Upper lobe of left lung (tissue), 6 donors: ENCODE measurements around the gene ARID3B. TPM values are rescaled to one million over a fixed set of nuclear protein-coding genes. Genes with fewer than 3 reads are reported as not detected.
A peak's percentile ranks its signal among the peaks of the same experiment; 100 is the strongest.

Experiments used
- ATAC-seq, 2 donors: fragments of 200-7000 bp; cut with Tn5 transposase; one replicate each; pipeline ENCODE4 v1.9.1; 2022; ENCODE audit warnings: mild to moderate bottlenecking in 2 of 2, moderate library complexity in 2 of 2; ENCODE audit not compliant: low FRiP score in 2 of 2
- DNase-seq, 2 donors: peaks; one replicate each; pipeline ENCODE4 v3.0.0-alpha.2; 2019 to 2020
- H3K27ac ChIP-seq, 4 donors: fragments of 200-600 bp; sonication (generic); one replicate each; pipeline ENCODE4 v1.5.1; 2016 to 2019
- H3K27me3 ChIP-seq, 4 donors: fragments of 200-600 bp; sonication (generic); one replicate each; pipeline ENCODE4 v1.5.1; 2017 to 2019
- H3K36me3 ChIP-seq, 4 donors: fragments of 200-600 bp; sonication (generic); one replicate each; pipeline ENCODE4 v1.5.1; 2016 to 2019
- H3K4me1 ChIP-seq, 4 donors: fragments of 200-600 bp; sonication (generic); one replicate each; pipeline ENCODE4 v1.5.1; 2018 to 2019
- H3K4me3 ChIP-seq, 4 donors: fragments of 200-600 bp; sonication (generic); one replicate each; pipeline ENCODE4 v1.5.1; 2017 to 2019; ENCODE audit warnings: mild to moderate bottlenecking in 2 of 4, moderate library complexity in 1 of 4
- H3K9me3 ChIP-seq, 4 donors: fragments of 200-600 bp; sonication (generic); one replicate each; pipeline ENCODE4 v1.5.1; 2018 to 2019
- CTCF ChIP-seq, 6 experiments: fragments of 450-650 bp in 4 of 6; fragments of 200-600 bp in 2 of 6; sonication (generic) in 2 of 6; IDR thresholded peaks; one replicate each; pipeline ENCODE4 v1.5.1; 2016 to 2019; ENCODE audit warnings: antibody characterized with exemption in 6 of 6
- EP300 ChIP-seq, 4 donors: sonication (generic); formaldehyde crosslinking; IDR thresholded peaks; one replicate each; pipeline ENCODE4 v1.5.1; 2017; ENCODE audit warnings: antibody characterized with exemption in 4 of 4, control low read depth in 2 of 4
- POLR2A ChIP-seq, 4 donors: fragments of 450-650 bp; IDR thresholded peaks; one replicate each; pipeline ENCODE4 v1.5.1; 2016 to 2017; ENCODE audit warnings: antibody characterized with exemption in 4 of 4, mild to moderate bottlenecking in 2 of 4
- POLR2AphosphoS5 ChIP-seq, 2 donors: sonication (generic); formaldehyde crosslinking; IDR thresholded peaks; one replicate each; pipeline ENCODE4 v1.5.1; 2017; ENCODE audit warnings: antibody characterized with exemption in 2 of 2
- WGBS, 2 donors: methylation state at CpG; one replicate each; pipeline ENCODE4 v1.1.5; 2017 to 2018; 5-methylcytosine and 5-hydroxymethylcytosine counted together
- total RNA-seq, 6 donors: library from RNA; depleted of rRNA in 4 of 6; stranded (reverse); fragments of >200 nt in 4 of 6; gene quantifications; one replicate each; pipeline versions ENCODE4 v1.1.0 to v1.2.1, GENCODE V29; 2016 to 2021
- donor health status: DM: no; HTN: no; CAD: no; lungs with moderate emphysema.
- donor health status: DM: no; HTN: yes; CAD: no; lungs with severe emphysema.

Gene ARID3B
- total RNA-seq, 6 donors from 2014 or later: 11.0 to 36.7 (median 14.6) TPM

DNA sequence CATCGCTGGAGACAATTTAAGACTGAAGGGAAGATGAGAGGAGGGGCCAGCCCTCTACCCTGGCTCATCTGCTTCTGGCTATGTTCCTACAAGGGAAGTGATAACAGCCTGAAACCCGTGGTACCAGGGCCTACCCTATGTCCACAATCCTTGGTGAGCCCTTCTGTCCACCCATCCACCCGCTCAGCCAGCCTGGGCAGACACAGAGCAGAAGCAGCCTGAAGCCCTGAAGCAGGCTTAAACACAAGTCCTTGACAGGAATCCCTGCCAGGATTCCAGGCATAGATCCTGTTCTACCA lies 90.0 kb downstream of the ARID3B start:
- DNase-seq: no peak
- Histone ChIP-seq H3K36me3 (peaks cover 32 to 99% (median 85%) of the 10 kb centered on the region in 4 donors), H3K27ac (no peak overlapping the region), H3K4me1 (peaks cover 0 to 5% (median 0%) of the 10 kb centered on the region in 4 donors), H3K27me3 (no peaks in the 10 kb centered on the region), H3K9me3 (no peaks in the 10 kb centered on the region), H3K4me3 (no peak overlapping the region)
- 71 to 88% methylated on average over 2 to 3 of the region's 3 CpGs for WGBS, 2 donors
- ATAC-seq: no peak
- TF ChIP-seq CTCF (IDR thresholded peaks at IDR 0.05) (no peak), POLR2AphosphoS5 (IDR thresholded peaks at IDR 0.05) (no peak), EP300 (IDR thresholded peaks at IDR 0.05) (no peak), POLR2A (IDR thresholded peaks at IDR 0.05) (no peak)

DNA sequence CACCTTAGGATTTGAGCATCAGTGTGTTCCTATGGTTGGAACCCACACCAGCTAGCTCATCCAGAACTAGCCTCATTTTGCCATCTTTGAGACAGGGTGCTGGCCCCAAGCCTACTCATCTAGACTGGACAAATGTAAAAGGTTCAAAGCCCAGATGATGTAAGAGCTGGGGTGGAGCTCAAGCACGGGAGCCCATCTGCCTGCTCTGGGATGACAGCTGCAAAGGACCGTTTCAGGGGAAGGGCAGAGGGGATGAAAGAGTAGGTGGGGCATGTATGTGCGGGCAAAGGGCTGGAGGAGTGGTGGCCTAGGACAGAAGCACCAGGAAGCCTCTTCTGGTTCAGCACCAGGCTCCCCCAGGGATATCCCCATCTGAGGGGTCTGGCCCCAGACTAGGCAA lies 90.4 kb downstream of the ARID3B start:
- Histone ChIP-seq H3K9me3 (no peaks in the 10 kb centered on the region), H3K4me1 (peaks cover 0 to 5% (median 0%) of the 10 kb centered on the region in 4 donors), H3K36me3 (peaks cover 29 to 99% (median 85%) of the 10 kb centered on the region in 4 donors), H3K27ac (no peak overlapping the region), H3K27me3 (no peaks in the 10 kb centered on the region), H3K4me3 (no peak overlapping the region)
- DNase-seq: no peak
- WGBS, 2 donors: 71 to 75% methylated on average over 3 of the region's 3 CpGs
- ATAC-seq: no peak
- TF ChIP-seq EP300 (IDR thresholded peaks at IDR 0.05) (no peak), POLR2AphosphoS5 (IDR thresholded peaks at IDR 0.05) (no peak), CTCF (IDR thresholded peaks at IDR 0.05) (no peak), POLR2A (IDR thresholded peaks at IDR 0.05) (no peak)

DNA sequence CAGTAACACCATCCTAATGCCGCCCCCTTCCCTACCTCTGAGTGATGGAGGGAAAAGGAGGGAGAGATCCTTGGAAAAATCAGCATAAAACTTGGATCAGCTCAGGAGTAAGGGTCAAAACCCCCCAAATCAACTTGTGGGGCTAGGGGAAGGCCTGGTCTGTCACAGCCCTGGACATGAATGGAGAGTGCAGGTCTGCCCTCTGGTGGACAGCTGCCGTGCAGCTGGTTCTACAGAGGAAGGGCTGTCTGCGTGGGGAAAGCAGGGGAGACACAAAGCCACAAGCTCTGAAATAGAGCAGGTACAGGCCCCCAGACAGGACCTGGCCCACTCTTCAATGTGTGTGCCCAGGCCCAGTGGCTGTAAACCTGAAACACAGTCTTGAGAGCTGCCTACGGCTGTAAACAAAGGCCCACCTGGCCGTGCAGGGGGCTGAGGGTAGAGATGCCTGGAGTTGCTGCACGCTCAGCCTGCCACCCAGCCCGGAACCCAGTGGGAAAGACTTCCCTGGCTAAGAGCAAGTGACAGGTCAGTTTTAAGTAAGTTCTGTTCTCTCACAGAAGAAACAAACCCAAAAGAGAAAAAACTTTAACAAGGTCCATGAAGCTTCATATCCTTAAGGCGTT lies 91.0 kb downstream of the ARID3B start:
- Histone ChIP-seq H3K27me3 (no peaks in the 10 kb centered on the region), H3K4me1 (peaks cover 0 to 5% (median 0%) of the 10 kb centered on the region in 4 donors), H3K36me3 (peaks cover 24 to 99% (median 84%) of the 10 kb centered on the region in 4 donors), H3K4me3 (no peak overlapping the region), H3K27ac (no peak overlapping the region), H3K9me3 (no peaks in the 10 kb centered on the region)
- DNase-seq (peak in 1 of 2 donors; percentile 58), ATAC-seq (peak in 1 of 2 donors; percentile 70)
- 68 to 72% methylated on average over 7 to 8 of the region's 8 CpGs for WGBS, 2 donors
- TF ChIP-seq EP300 (IDR thresholded peaks at IDR 0.05) (no peak), CTCF (IDR thresholded peaks at IDR 0.05) (peak; percentile 68 to 77 (median 74))

- Histone ChIP-seq H3K9me3 (no peaks in the 10 kb centered on the region), H3K27me3 (no peaks in the 10 kb centered on the region), H3K4me3 (no peak overlapping the region), H3K36me3 (peaks cover 20 to 99% (median 81%) of the 10 kb centered on the region in 4 donors), H3K4me1 (peaks cover 0 to 5% (median 0%) of the 10 kb centered on the region in 4 donors), H3K27ac (no peak overlapping the region)
- DNase-seq (peak in 1 of 2 donors; percentile 38), ATAC-seq (no peak)
- WGBS, 2 donors: 94 to 95% methylated on average over 8 to 9 of the region's 9 CpGs
- TF ChIP-seq EP300 (IDR thresholded peaks at IDR 0.05) (no peak), POLR2AphosphoS5 (IDR thresholded peaks at IDR 0.05) (no peak), CTCF (IDR thresholded peaks at IDR 0.05) (no peak), POLR2A (IDR thresholded peaks at IDR 0.05) (no peak)
These were observed 91.6 kb downstream of the ARID3B start for GRCh38 chr15:74632601-74633000.

DNA sequence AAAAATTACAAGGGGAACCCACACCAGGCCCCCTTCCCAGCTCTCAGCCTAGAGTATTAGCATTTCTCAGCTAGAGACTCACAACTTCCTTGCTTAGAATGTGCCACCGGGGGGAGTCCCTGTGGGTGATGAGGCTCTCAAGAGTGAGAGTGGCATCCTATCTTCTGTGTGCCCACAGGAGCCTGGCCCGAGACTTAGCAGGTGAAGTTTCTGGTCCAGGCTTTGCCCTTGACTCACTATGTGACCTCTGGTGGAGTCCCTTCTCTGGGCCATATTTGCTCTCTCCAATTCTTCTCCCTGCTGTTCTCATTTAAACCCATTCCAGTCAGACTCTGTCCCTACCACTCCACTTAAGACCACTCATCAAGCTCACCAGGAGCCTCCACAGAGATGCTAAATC lies 92.8 kb downstream of the ARID3B start:
- Histone ChIP-seq H3K36me3 (peaks cover 8 to 97% (median 77%) of the 10 kb centered on the region in 4 donors), H3K4me1 (peaks cover 0 to 5% (median 0%) of the 10 kb centered on the region in 4 donors), H3K9me3 (no peaks in the 10 kb centered on the region), H3K27me3 (no peaks in the 10 kb centered on the region), H3K27ac (no peak overlapping the region), H3K4me3 (no peak overlapping the region)
- no peak for DNase-seq
- WGBS, 2 donors: 63 to 80% methylated on average over 2 of the region's 2 CpGs
- no peak for ATAC-seq
- no peak for TF ChIP-seq POLR2A (IDR thresholded peaks at IDR 0.05)
- TF ChIP-seq POLR2AphosphoS5 (IDR thresholded peaks at IDR 0.05): no peak
